Duodenal mucosa (tissue), 2 donors: Measurements from ENCODE around the gene AFF3.

ENCODE experiments used
- H3K27ac ChIP-seq: one replicate; pipeline ENCODE4 v1.7.0; 2013; ENCODE audit warnings: low read depth, low read length
- H3K27me3 ChIP-seq, 2 donors: one replicate each; pipeline ENCODE4 v1.7.0; 2013; ENCODE audit warnings: low read length in 2 of 2, control low read depth in 1 of 2; ENCODE audit not compliant: insufficient read depth in 2 of 2, control insufficient read depth in 1 of 2
- H3K36me3 ChIP-seq, 2 donors: one replicate each; pipeline ENCODE4 v1.7.0; 2013; ENCODE audit warnings: low read length in 2 of 2, control low read depth in 1 of 2; ENCODE audit not compliant: insufficient read depth in 2 of 2, control insufficient read depth in 1 of 2
- H3K4me1 ChIP-seq, 2 donors: one replicate each; pipeline ENCODE4 v1.7.0; 2013; ENCODE audit warnings: low read length in 2 of 2, control low read depth in 1 of 2; ENCODE audit not compliant: insufficient read depth in 2 of 2, control insufficient read depth in 1 of 2
- H3K4me3 ChIP-seq, 2 donors: one replicate each; pipeline ENCODE4 v1.7.0; 2013; ENCODE audit warnings: low read length in 2 of 2, low read depth in 1 of 2
- H3K9ac ChIP-seq, 2 donors: one replicate each; pipeline ENCODE4 v1.7.0; 2013; ENCODE audit warnings: low read length in 2 of 2, low read depth in 1 of 2
- H3K9me3 ChIP-seq, 2 donors: one replicate each; pipeline ENCODE4 v1.7.0; 2013; ENCODE audit warnings: low read length in 2 of 2, control low read depth in 1 of 2; ENCODE audit not compliant: control insufficient read depth in 1 of 2

Gene AFF3

DNA sequence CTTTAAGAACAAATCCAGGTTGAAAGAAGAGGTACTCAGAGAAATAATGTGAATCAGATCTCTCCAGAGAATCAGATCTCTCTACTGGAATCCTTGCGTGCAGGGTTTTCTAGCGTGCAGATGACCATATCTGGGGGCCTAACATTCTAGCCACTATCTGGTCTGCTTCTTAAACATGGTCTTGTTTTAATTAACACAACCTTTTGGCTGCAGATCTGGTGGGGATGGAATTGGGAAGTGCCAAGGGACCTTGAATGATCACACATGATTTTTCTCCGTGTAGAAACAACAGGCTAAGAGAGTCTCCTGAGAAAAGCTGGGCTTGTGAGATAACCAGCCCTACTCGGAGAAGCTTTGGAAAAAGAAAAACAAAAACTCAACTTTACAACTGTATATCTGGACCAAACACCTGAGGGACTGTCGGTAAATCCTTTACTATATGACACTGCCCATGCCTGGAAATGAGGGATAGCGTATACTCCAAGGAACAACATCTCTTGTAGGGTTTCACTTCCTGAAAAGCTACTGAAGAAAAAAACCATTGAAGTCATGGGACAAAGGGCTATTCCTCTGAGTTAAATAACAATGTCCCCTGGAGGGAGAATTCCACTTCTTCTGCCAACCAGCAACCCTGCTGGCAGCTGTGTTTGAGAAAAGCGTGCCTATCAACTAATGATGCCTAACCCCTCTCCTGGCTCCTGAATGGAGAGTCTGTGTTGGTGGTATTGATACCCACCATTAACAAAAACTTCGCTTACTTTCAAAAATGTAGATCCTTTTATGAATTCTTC is 481.6 kb downstream of the AFF3 start:
- Histone ChIP-seq H3K27me3 (no peaks in the 10 kb centered on the region), H3K9ac (no peak overlapping the region), H3K4me3 (no peak overlapping the region), H3K36me3 (no peaks in the 10 kb centered on the region), H3K9me3 (no peaks in the 10 kb centered on the region), H3K4me1 (no peaks in the 10 kb centered on the region), H3K27ac (no peak overlapping the region)

- H3K27ac ChIP-seq, result no peak overlapping the region
- H3K4me1 ChIP-seq, result no peaks in the 10 kb centered on the region
- no peaks in the 10 kb centered on the region for H3K36me3 ChIP-seq
These were observed 482.5 kb downstream of the AFF3 start for GRCh38 chr2:99659874-99660273.

GRCh38 chr2:99657691-99658258 is 484.6 kb downstream of the AFF3 start:
- Histone ChIP-seq H3K27ac (no peak overlapping the region), H3K4me1 (no peaks in the 10 kb centered on the region), H3K4me3 (no peak overlapping the region), H3K9me3 (no peaks in the 10 kb centered on the region), H3K36me3 (no peaks in the 10 kb centered on the region), H3K27me3 (no peaks in the 10 kb centered on the region), H3K9ac (no peak overlapping the region)

More at GRCh38 chr2:99659874-99660273, 482.5 kb downstream of the AFF3 start:
- H3K9ac ChIP-seq, result no peak overlapping the region
- H3K27me3 ChIP-seq, result no peaks in the 10 kb centered on the region
- H3K9me3 ChIP-seq, result no peaks in the 10 kb centered on the region
- no peak overlapping the region for H3K4me3 ChIP-seq

GRCh38 chr2:99656994-99657393 is 485.4 kb downstream of the AFF3 start:
- Histone ChIP-seq H3K27ac (no peak overlapping the region), H3K9me3 (no peaks in the 10 kb centered on the region), H3K36me3 (no peaks in the 10 kb centered on the region), H3K9ac (no peak overlapping the region), H3K4me3 (no peak overlapping the region), H3K27me3 (no peaks in the 10 kb centered on the region), H3K4me1 (no peaks in the 10 kb centered on the region)

- no peaks in the 10 kb centered on the region for H3K27me3 ChIP-seq
- no peaks in the 10 kb centered on the region for H3K4me1 ChIP-seq
- no peak overlapping the region for H3K27ac ChIP-seq
- no peaks in the 10 kb centered on the region for H3K36me3 ChIP-seq
- H3K4me3 ChIP-seq, result no peak overlapping the region
- no peak overlapping the region for H3K9ac ChIP-seq
- H3K9me3 ChIP-seq, result no peaks in the 10 kb centered on the region
These were observed 489.0 kb downstream of the AFF3 start for GRCh38 chr2:99653433-99653832.

DNA sequence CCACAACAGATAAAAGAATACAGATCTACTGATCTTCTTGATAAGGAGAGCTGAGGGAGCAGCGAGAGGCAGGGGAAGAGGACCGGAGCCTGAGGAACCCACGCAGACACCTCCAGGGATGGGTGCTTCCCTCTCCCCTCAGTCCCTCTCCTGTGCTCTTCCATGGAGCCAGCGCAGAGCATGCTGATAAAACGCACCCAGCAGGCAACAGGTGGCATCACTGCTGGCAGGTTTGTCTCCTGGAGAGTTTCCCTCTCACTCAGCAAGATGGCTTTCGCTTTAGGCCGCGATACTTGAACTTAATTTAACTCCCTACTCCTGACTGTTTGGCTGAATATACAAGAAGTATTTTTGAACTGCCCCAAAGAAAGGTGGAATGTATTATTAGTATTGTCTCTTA is 489.5 kb downstream of the AFF3 start:
- H3K27ac ChIP-seq, result no peak overlapping the region
- no peak overlapping the region for H3K4me3 ChIP-seq
- H3K4me1 ChIP-seq, result no peaks in the 10 kb centered on the region
- no peaks in the 10 kb centered on the region for H3K27me3 ChIP-seq
- H3K9ac ChIP-seq, result no peak overlapping the region
- no peaks in the 10 kb centered on the region for H3K36me3 ChIP-seq
- no peaks in the 10 kb centered on the region for H3K9me3 ChIP-seq

DNA sequence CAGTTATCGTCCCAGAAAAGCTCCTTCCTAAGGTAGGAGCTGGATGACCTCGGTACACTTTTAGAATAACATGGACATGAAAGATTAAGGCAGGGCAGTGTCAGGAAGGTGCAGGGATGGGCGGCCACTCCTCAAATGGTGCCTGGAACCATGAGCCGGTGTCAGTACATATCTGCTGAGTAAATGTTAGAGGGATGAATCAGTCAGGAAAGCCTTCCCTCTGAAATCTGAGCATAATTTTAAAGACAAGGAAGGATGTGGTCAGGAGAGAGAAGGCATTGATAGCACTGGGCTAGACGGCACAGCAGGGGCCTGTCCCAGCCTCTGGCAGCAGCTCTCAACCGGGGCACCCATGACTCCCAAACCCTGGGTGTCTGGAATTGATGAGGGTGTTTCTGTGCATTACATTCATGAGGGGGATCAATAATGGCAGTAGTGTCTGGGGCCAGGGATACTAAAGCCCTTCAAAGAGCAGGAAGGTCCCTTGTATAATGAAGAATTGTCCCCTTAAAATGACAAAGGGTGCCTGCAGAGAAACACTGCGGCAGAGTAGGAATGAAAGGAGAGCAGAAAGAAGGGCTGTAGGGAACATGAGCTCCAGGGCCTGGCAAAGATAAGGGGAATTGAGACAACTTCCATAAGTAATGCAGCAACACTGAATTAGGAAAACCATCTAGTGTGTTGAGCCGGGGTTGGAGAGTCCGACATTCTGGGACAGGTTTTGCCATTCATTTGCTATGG is 490.3 kb downstream of the AFF3 start:
- Histone ChIP-seq H3K27me3 (no peaks in the 10 kb centered on the region), H3K4me3 (no peak overlapping the region), H3K4me1 (no peaks in the 10 kb centered on the region), H3K27ac (no peak overlapping the region), H3K36me3 (no peaks in the 10 kb centered on the region), H3K9me3 (no peaks in the 10 kb centered on the region), H3K9ac (no peak overlapping the region)

- Histone ChIP-seq H3K9me3 (no peaks in the 10 kb centered on the region), H3K4me3 (no peak overlapping the region), H3K27ac (no peak overlapping the region), H3K27me3 (no peaks in the 10 kb centered on the region), H3K36me3 (no peaks in the 10 kb centered on the region), H3K9ac (no peak overlapping the region), H3K4me1 (no peaks in the 10 kb centered on the region)
These were observed 493.2 kb downstream of the AFF3 start for GRCh38 chr2:99648906-99649789.

- no peaks in the 10 kb centered on the region for H3K4me1 ChIP-seq
- no peak overlapping the region for H3K9ac ChIP-seq
- H3K27ac ChIP-seq, result no peak overlapping the region
- no peak overlapping the region for H3K4me3 ChIP-seq
- H3K36me3 ChIP-seq, result no peaks in the 10 kb centered on the region
- no peaks in the 10 kb centered on the region for H3K9me3 ChIP-seq
- H3K27me3 ChIP-seq, result no peaks in the 10 kb centered on the region
These were observed 494.1 kb downstream of the AFF3 start for GRCh38 chr2:99648178-99648844.
